B cell (primary cell): ENCODE data around the gene JPT1. TPM values are rescaled to one million over a fixed set of nuclear protein-coding genes. Genes with fewer than 3 reads are reported as not detected.

Experiments used
- ATAC-seq: fragments of 200-7000 bp; cut with Tn5 transposase; one replicate; pipeline ENCODE4 v1.10.0; 2021; ENCODE audit warnings: low read depth, mild to moderate bottlenecking, moderate number of reproducible peaks, moderate library complexity
- CTCF ChIA-PET: fragments of 350-600 bp; sonication (Branson Sonifier 250); formaldehyde crosslinking; loops from one replicate; lab custom pipeline; 2021; ENCODE audit warnings: antibody characterized with exemption, inconsistent platforms; lab: Charles Lee
- POLR2A ChIA-PET: fragments of 350-600 bp; sonication (Branson Sonifier 250); formaldehyde crosslinking; loops from one replicate; lab custom pipeline; 2021; ENCODE audit warnings: antibody characterized with exemption; lab: Charles Lee
- DNase-seq: peaks from one replicate; pipeline ENCODE4 v3.0.0; 2013
- H2AFZ ChIP-seq: 2 replicates; pipeline ENCODE4 v1.6.1; 2012; ENCODE audit warnings: mild to moderate bottlenecking, low read depth, low read length; ENCODE audit not compliant: insufficient read depth, poor library complexity, severe bottlenecking
- H3K27ac ChIP-seq, 2 donors: 1 replicate in 1 of 2; 2 replicates in 1 of 2; pipeline ENCODE4 v1.5.1; 2012 to 2013; ENCODE audit warnings: low read length in 2 of 2, mild to moderate bottlenecking in 2 of 2, moderate library complexity in 1 of 2
- H3K27me3 ChIP-seq, 4 experiments: fragments of 200-600 bp in 1 of 4; sonication (generic) in 1 of 4; replicated peaks in 1 of 4; 1 replicate in 2 of 4; 2 replicates in 2 of 4; pipeline versions ENCODE4 v1.6.1 to v1.7.0; 2013 to 2016; ENCODE audit warnings: low read length in 3 of 4, mild to moderate bottlenecking in 2 of 4, mixed read lengths in 1 of 4, moderate library complexity in 1 of 4; ENCODE audit not compliant: insufficient read depth in 4 of 4, control insufficient read depth in 3 of 4; ENCODE audit errors: control extremely low read depth in 1 of 4
- H3K36me3 ChIP-seq, 2 experiments: replicated peaks in 1 of 2; 1 replicate in 1 of 2; 2 replicates in 1 of 2; pipeline versions ENCODE4 v1.6.1 to v1.7.1; 2013; ENCODE audit warnings: low read length in 1 of 2; ENCODE audit not compliant: insufficient read depth in 2 of 2, control insufficient read depth in 1 of 2; ENCODE audit errors: control extremely low read depth in 1 of 2, extremely low read depth in 1 of 2
- H3K4me1 ChIP-seq, 2 donors: fragments of 200-600 bp in 1 of 2; sonication (generic) in 1 of 2; 1 replicate in 1 of 2; 2 replicates in 1 of 2; pipeline versions ENCODE4 v1.5.1 to v1.6.1; 2013 to 2017; ENCODE audit warnings: low read length in 2 of 2; ENCODE audit not compliant: control insufficient read depth in 2 of 2, insufficient read depth in 2 of 2
- H3K4me2 ChIP-seq: replicated peaks from 2 replicates; pipeline ENCODE3; 2012; ENCODE audit warnings: mild to moderate bottlenecking, low read depth, low read length; ENCODE audit not compliant: poor library complexity, severe bottlenecking
- H3K4me3 ChIP-seq, 5 experiments: fragments of 200-600 bp in 1 of 5; sonication (generic) in 1 of 5; 1 replicate in 3 of 5; 2 replicates in 2 of 5; pipeline versions ENCODE4 v1.5.1 to v1.7.0; 2011 to 2016; ENCODE audit warnings: low read length in 4 of 5, mild to moderate bottlenecking in 4 of 5, low read depth in 2 of 5, control low read depth in 1 of 5, moderate library complexity in 1 of 5; ENCODE audit not compliant: insufficient read depth in 1 of 5; ENCODE audit errors: control extremely low read depth in 1 of 5, extremely low read depth in 1 of 5
- H3K79me2 ChIP-seq: fragments of 200-600 bp; sonication (generic); one replicate; pipeline ENCODE4 v1.6.0; 2016; ENCODE audit warnings: low read length; ENCODE audit not compliant: control insufficient read depth, insufficient read depth
- H3K9ac ChIP-seq: fragments of 200-600 bp; sonication (generic); 2 replicates; pipeline ENCODE4 v1.6.1; 2017; ENCODE audit warnings: mild to moderate bottlenecking, low read length, moderate library complexity
- H3K9me3 ChIP-seq, 3 donors: one replicate each; pipeline versions ENCODE4 v1.6.1 to v1.7.1; 2013; ENCODE audit warnings: low read length in 2 of 3; ENCODE audit not compliant: control insufficient read depth in 2 of 3, insufficient read depth in 1 of 3; ENCODE audit errors: control extremely low read depth in 1 of 3
- H4K20me1 ChIP-seq: 2 replicates; pipeline ENCODE4 v1.6.0; 2012; ENCODE audit warnings: mild to moderate bottlenecking, low read length; ENCODE audit not compliant: insufficient read depth, control insufficient read depth, poor library complexity, severe bottlenecking
- H3K27ac Mint-ChIP-seq: one replicate; pipeline ENCODE4 v1.8.0; 2021; ENCODE audit warnings: mixed read lengths
- H3K27me3 Mint-ChIP-seq: one replicate; pipeline ENCODE4 v1.8.0; 2021; ENCODE audit warnings: mixed read lengths
- H3K4me1 Mint-ChIP-seq: one replicate; pipeline ENCODE4 v1.8.0; 2021; ENCODE audit warnings: mixed read lengths
- H3K4me3 Mint-ChIP-seq: one replicate; pipeline ENCODE4 v1.8.0; 2021; ENCODE audit warnings: mixed read lengths
- H3K9me3 Mint-ChIP-seq: one replicate; pipeline ENCODE4 v1.8.0; 2022; ENCODE audit warnings: mixed read lengths; ENCODE audit not compliant: insufficient read depth
- CTCF ChIP-seq: fragments of 200-600 bp; IDR thresholded peaks from one replicate; pipeline ENCODE4 v1.8.0; 2022; ENCODE audit warnings: antibody characterized with exemption, mild to moderate bottlenecking
- EZH2 ChIP-seq: IDR thresholded peaks from 2 replicates; pipeline ENCODE4 v1.6.1; 2012; ENCODE audit warnings: borderline replicate concordance, low read depth, mild to moderate bottlenecking, moderate library complexity, low read length; ENCODE audit not compliant: insufficient read depth, poor library complexity, severe bottlenecking
- WGBS: methylation state at CpG from one replicate; pipeline ENCODE4 v1.1.5; 2013; ENCODE audit warnings: missing lambda C conversion rate; ENCODE audit not compliant: insufficient coverage; 5-methylcytosine and 5-hydroxymethylcytosine counted together
- intact Hi-C: fragments of 100-400 bp; cut with micrococcal nuclease; formaldehyde crosslinking; loops from one replicate; pipeline ENCODE4 v1.10.0; 2022
- polyA plus RNA-seq: library from polyadenylated mRNA; depleted of rRNA; stranded (reverse); fragments of >200 nt; gene quantifications from 2 replicates; pipeline ENCODE4 v1.2.3, GENCODE V29; 2012
- total RNA-seq, 2 donors: library from RNA; stranded (reverse); fragments of 120-200 nt in 1 of 2; gene quantifications; 1 replicate in 1 of 2; 2 replicates in 1 of 2; pipeline versions ENCODE4 v1.2.3 to v1.2.4, GENCODE V29; 2013 to 2022

JPT1 gene
- total and polyA plus RNA-seq, 2 donors (not counting 1 experiment from before 2014, with no cell fraction given): 34.8 to 37.6 TPM

DNA sequence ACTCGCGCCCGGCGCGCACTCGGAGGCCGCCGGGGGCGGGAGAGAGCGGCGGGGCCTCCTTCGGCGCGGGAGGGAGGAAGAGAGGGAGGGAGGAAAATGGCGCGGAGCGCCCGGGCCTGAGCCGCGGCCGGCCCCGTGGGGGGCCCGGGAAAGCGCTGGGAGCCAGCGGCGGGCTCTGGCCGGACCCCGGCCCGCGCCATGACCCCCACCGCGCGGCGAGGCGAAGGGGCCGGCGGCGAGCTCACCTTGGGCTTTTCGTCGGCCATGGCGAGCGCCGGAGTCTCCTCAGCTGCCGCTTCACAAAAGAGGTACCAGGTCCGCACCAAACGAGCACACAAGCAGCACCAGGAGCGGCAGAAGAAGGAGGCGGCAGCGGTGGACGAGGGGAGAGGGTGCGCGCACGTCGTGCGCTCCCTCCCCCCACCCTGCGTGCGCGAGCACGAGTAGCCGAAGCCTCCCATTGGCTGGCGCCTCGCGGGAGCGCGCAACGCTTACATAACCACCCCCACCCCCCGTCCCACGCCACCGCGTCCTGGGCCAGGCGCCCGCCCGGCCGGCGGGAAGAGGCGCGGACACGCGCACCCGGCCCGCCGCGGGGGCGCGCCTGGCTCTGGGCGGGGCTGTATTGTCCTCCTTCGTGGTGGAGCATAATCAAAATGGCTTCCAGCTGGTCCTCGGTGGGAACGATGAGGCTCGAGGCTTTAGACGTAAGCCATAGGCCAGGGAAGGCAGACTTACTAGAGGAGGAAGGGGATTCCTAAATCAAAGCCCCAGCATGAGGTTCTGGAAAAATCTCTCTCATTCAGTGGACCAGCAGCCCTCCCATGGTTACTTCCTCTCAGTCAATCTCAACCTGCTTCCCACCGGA, 28.5 kb upstream of the JPT1 start, which contains the start of gene SUMO2:
Gene SUMO2 (minus strand): TSS at position 391 of the 868 bp plus-strand sequence. CDS start 125 bp downstream, at position 266.
- POLR2A ChIA-PET: interaction anchor here (0.5 to 1.3 kb wide), 5 partner anchors 22 to 136 kb away, joined by 3 to 7 read pairs (median 4); partner anchors contain the start of genes ATP5PD, KCTD2, NT5C and SLC25A19
- H3K4me1 Mint-ChIP-seq: peaks cover 26% of the 10 kb centered on the region
- TF ChIP-seq EZH2 (no peak), CTCF (no peak)
- Histone ChIP-seq H3K4me2 (peak within 1 kb of the TSS; percentile 95), H2AFZ (peak within 1 kb of the TSS; percentile 96), H3K9me3 (no peaks in the 10 kb centered on the region), H3K4me1 (peaks cover 15 to 21% of the 10 kb centered on the region in 2 donors), H3K27ac (peak within 1 kb of the TSS; percentile 94 to 96), H3K27me3 (no peaks in the 10 kb centered on the region), H3K4me3 (peak within 1 kb of the TSS; percentile 80 to 93 (median 87)), H3K9ac (peak within 1 kb of the TSS; percentile 95), H3K36me3 (peaks cover 2 to 18% of the 10 kb centered on the region in 2 experiments), H4K20me1 (peaks cover 13% of the 10 kb centered on the region), H3K79me2 (peaks cover 43% of the 10 kb centered on the region)
- H3K27me3 Mint-ChIP-seq: no peaks in the 10 kb centered on the region
- WGBS: 1% methylated on average over 79 of the region's 92 CpGs
- H3K27ac Mint-ChIP-seq: peak within 1 kb of the TSS; percentile 99
- CTCF ChIA-PET: interaction anchor here (0.6 to 3.4 kb wide), 8 partner anchors 11 to 225 kb away, joined by 3 to 19 read pairs (median 6); partner anchors contain the start of gene NT5C
- H3K4me3 Mint-ChIP-seq: peak within 1 kb of the TSS; percentile 90
- peak; percentile 82 for ATAC-seq
- peak; percentile 99 for DNase-seq
- no peaks in the 10 kb centered on the region for H3K9me3 Mint-ChIP-seq
- intact Hi-C loops: loop anchor here (1.0 to 5.0 kb wide), 8 partner anchors 18 to 1084 kb away; partner anchors contain the start of genes ATP5PD, GGA3, KCTD2 and MIF4GD
